ENCODE measurements around the gene RAP1GAP.

The RAP1GAP gene

GRCh38 chr1:21589618-21590017 lies 79.5 kb downstream of the RAP1GAP start:
- no peak for DNase-seq

GRCh38 chr1:21587602-21587953 lies 81.6 kb downstream of the RAP1GAP start:
- no peak for DNase-seq

- no peak for DNase-seq
Observed at GRCh38 chr1:21586846-21587601, 82.1 kb downstream of the RAP1GAP start.

GRCh38 chr1:21586222-21586621 lies 82.9 kb downstream of the RAP1GAP start:
- no peak for DNase-seq

- no peak for DNase-seq
Observed at GRCh38 chr1:21585037-21585436, 84.1 kb downstream of the RAP1GAP start.

- no peak for DNase-seq
Observed at GRCh38 chr1:21584096-21584495, 85.1 kb downstream of the RAP1GAP start.

GRCh38 chr1:21579791-21580190 lies 89.4 kb downstream of the RAP1GAP start:
- no peak for DNase-seq

GRCh38 chr1:21577933-21578332 lies 91.2 kb downstream of the RAP1GAP start:
- no peak for DNase-seq

- no peak for DNase-seq
Observed at GRCh38 chr1:21577324-21577723, 91.8 kb downstream of the RAP1GAP start.

GRCh38 chr1:21576798-21577187 lies 92.4 kb downstream of the RAP1GAP start:
- DNase-seq, result no peak

GRCh38 chr1:21576031-21576797 lies 92.9 kb downstream of the RAP1GAP start:
- no peak for DNase-seq

- no peak for DNase-seq
Observed at GRCh38 chr1:21575351-21575942, 93.7 kb downstream of the RAP1GAP start.

GRCh38 chr1:21574466-21575151 lies 94.5 kb downstream of the RAP1GAP start:
- DNase-seq, result peak; percentile 43

- peak; percentile 89 for DNase-seq
Observed at GRCh38 chr1:21573971-21574465, 95.1 kb downstream of the RAP1GAP start.

- no peak for DNase-seq
Observed at GRCh38 chr1:21573475-21573874, 95.7 kb downstream of the RAP1GAP start.

- no peak for DNase-seq
Observed at GRCh38 chr1:21572735-21573277, 96.4 kb downstream of the RAP1GAP start.

- DNase-seq, result no peak
Observed at GRCh38 chr1:21572221-21572620, 96.9 kb downstream of the RAP1GAP start.

GRCh38 chr1:21570885-21571284 lies 98.3 kb downstream of the RAP1GAP start:
- DNase-seq, result no peak

GRCh38 chr1:21570528-21570875 lies 98.7 kb downstream of the RAP1GAP start:
- no peak for DNase-seq

- DNase-seq, result no peak
Observed at GRCh38 chr1:21569820-21570527, 99.2 kb downstream of the RAP1GAP start.

- no peak for DNase-seq
Observed at GRCh38 chr1:21568809-21569385, 100.3 kb downstream of the RAP1GAP start.

Data from NCI-H2081 treated with DMSO at 0.1 percent for 48 hours (cell line).